SK-N-SH (cell line): Measurements from ENCODE around the gene POMC. TPM values are rescaled to one million over a fixed set of nuclear protein-coding genes. Genes with fewer than 3 reads are reported as not detected.
A peak's percentile ranks its signal among the peaks of the same experiment; 100 is the strongest.

Experiments used
- CTCF ChIA-PET: fragments of 300-600, 350-600 bp; formaldehyde crosslinking; extraction: SDS; loops from one replicate; lab custom pipeline; 2021; lab: Yijun Ruan, JAX
- POLR2A ChIA-PET: fragments of 350-600 bp; sonication (Branson Sonifier 250); formaldehyde crosslinking; extraction: SDS; loops from one replicate; lab custom pipeline; 2020; ENCODE audit warnings: antibody characterized with exemption, inconsistent platforms; lab: Yijun Ruan, JAX
- DNase-seq: peaks from one replicate; pipeline ENCODE4 v3.0.0; 2012
- H2AFZ ChIP-seq: fragments of 200-600 bp; sonication (generic); 2 replicates; pipeline ENCODE4 v1.8.1; 2016; ENCODE audit warnings: antibody characterized with exemption, mild to moderate bottlenecking, low read depth
- H3F3A ChIP-seq: fragments of 200-600 bp; sonication (generic); replicated peaks from 2 replicates; pipeline ENCODE3; 2016; ENCODE audit warnings: antibody characterized with exemption, mild to moderate bottlenecking; ENCODE audit not compliant: insufficient read depth
- H3K27ac ChIP-seq, 2 experiments: fragments of 200-500 bp in 1 of 2; fragments of 200-600 bp in 1 of 2; sonication (Bioruptor generic) in 1 of 2; sonication (generic), shearing (Covaris generic) in 1 of 2; 2 replicates each; pipeline versions ENCODE4 v1.5.1 to v1.6.1; 2014 to 2016; ENCODE audit warnings: low read depth in 2 of 2, inconsistent platforms in 1 of 2, low read length in 1 of 2, mild to moderate bottlenecking in 1 of 2, mixed read lengths in 1 of 2
- H3K27me3 ChIP-seq: fragments of 200-600 bp; sonication (generic), shearing (Covaris generic); 2 replicates; pipeline ENCODE4 v1.6.1; 2016; ENCODE audit warnings: mixed run types; ENCODE audit not compliant: insufficient read depth
- H3K36me3 ChIP-seq, 2 experiments: fragments of 200-500 bp in 1 of 2; fragments of 200-600 bp in 1 of 2; sonication (Bioruptor generic) in 1 of 2; sonication (generic) in 1 of 2; replicated peaks in 1 of 2; 2 replicates each; pipeline versions ENCODE3 to v1.5.1; 2014 to 2016; ENCODE audit warnings: low read length in 1 of 2, mild to moderate bottlenecking in 1 of 2; ENCODE audit not compliant: insufficient read depth in 2 of 2, control insufficient read depth in 1 of 2
- H3K4me1 ChIP-seq, 2 experiments: fragments of 200-500 bp in 1 of 2; fragments of 200-600 bp in 1 of 2; sonication (Bioruptor generic) in 1 of 2; sonication (generic), shearing (Covaris generic) in 1 of 2; 2 replicates each; pipeline versions ENCODE4 v1.5.1 to v1.6.1; 2014 to 2016; ENCODE audit warnings: low read depth in 1 of 2, low read length in 1 of 2, mixed run types in 1 of 2; ENCODE audit not compliant: insufficient read depth in 2 of 2, control insufficient read depth in 1 of 2
- H3K4me2 ChIP-seq: fragments of 200-600 bp; sonication (generic), shearing (Covaris generic); 2 replicates; pipeline ENCODE4 v1.6.1; 2017; ENCODE audit warnings: mixed run types
- H3K4me3 ChIP-seq, 2 experiments: fragments of 200-500 bp in 1 of 2; fragments of 200-600 bp in 1 of 2; sonication (Bioruptor generic) in 1 of 2; sonication (generic), shearing (Covaris generic) in 1 of 2; 2 replicates each; pipeline versions ENCODE4 v1.5.1 to v1.8.1; 2014 to 2016; ENCODE audit warnings: low read depth in 2 of 2, inconsistent platforms in 1 of 2, low read length in 1 of 2, mild to moderate bottlenecking in 1 of 2, mixed read lengths in 1 of 2, moderate library complexity in 1 of 2
- H3K79me2 ChIP-seq: fragments of 200-600 bp; sonication (generic); 2 replicates; pipeline ENCODE4 v1.8.1; 2017; ENCODE audit warnings: mild to moderate bottlenecking; ENCODE audit not compliant: insufficient read depth
- H3K9ac ChIP-seq: fragments of 200-600 bp; sonication (generic); 2 replicates; pipeline ENCODE4 v1.6.1; 2017; ENCODE audit warnings: mixed run types
- H3K9me2 ChIP-seq: fragments of 200-600 bp; sonication (generic); 2 replicates; pipeline ENCODE4 v1.6.1; 2017; ENCODE audit warnings: mixed run types
- H3K9me3 ChIP-seq: fragments of 200-600 bp; sonication (generic); 2 replicates; pipeline ENCODE4 v1.6.1; 2017; ENCODE audit warnings: mixed run types, mild to moderate bottlenecking, moderate library complexity
- H4K20me1 ChIP-seq: fragments of 200-600 bp; sonication (generic); 2 replicates; pipeline ENCODE4 v1.6.1; 2017; ENCODE audit warnings: mild to moderate bottlenecking, mixed run types; ENCODE audit not compliant: insufficient read depth
- ELF1 ChIP-seq: IDR thresholded peaks from 2 replicates; pipeline ENCODE4 v1.4.0; 2012
- EP300 ChIP-seq, 2 experiments: IDR thresholded peaks; 2 replicates each; pipeline versions ENCODE4 v1.4.0 to v1.6.1; 2012; ENCODE audit warnings: borderline replicate concordance in 1 of 2, low read depth in 1 of 2, low read length in 1 of 2
- FOXJ3 ChIP-seq: sonication (generic); formaldehyde crosslinking; IDR thresholded peaks from 2 replicates; pipeline ENCODE4 v1.5.1; 2020; ENCODE audit warnings: mild to moderate bottlenecking, missing genetic modification reagents
- MXI1 ChIP-seq: IDR thresholded peaks from 2 replicates; pipeline ENCODE4 v1.6.1; 2012; ENCODE audit warnings: mild to moderate bottlenecking, low read depth, low read length, improper control_type of control experiment
- NRF1 ChIP-seq: IDR thresholded peaks from 2 replicates; pipeline ENCODE4 v1.6.1; 2012; ENCODE audit warnings: low read depth, mild to moderate bottlenecking, low read length
- RCOR1 ChIP-seq: fragments of 150-350 bp; IDR thresholded peaks from 2 replicates; pipeline ENCODE4 v1.6.1; 2017; ENCODE audit warnings: antibody characterized with exemption, low read length
- RFX5 ChIP-seq: IDR thresholded peaks from 2 replicates; pipeline ENCODE4 v1.6.1; 2012; ENCODE audit warnings: mild to moderate bottlenecking, improper control_type of control experiment, low read length
- SIN3A ChIP-seq: IDR thresholded peaks from 2 replicates; pipeline ENCODE4 v1.6.1; 2012; ENCODE audit warnings: low read depth, mild to moderate bottlenecking, low read length, moderate library complexity, borderline replicate concordance
- TAF1 ChIP-seq: IDR thresholded peaks from 2 replicates; pipeline ENCODE4 v1.6.1; 2012; ENCODE audit warnings: low read depth, mild to moderate bottlenecking, low read length, moderate library complexity, borderline replicate concordance
- TCF12 ChIP-seq: IDR thresholded peaks from 2 replicates; pipeline ENCODE4 v1.4.0; 2012
- YY1 ChIP-seq: IDR thresholded peaks from 2 replicates; pipeline ENCODE4 v1.4.0; 2012; ENCODE audit warnings: low read depth, mild to moderate bottlenecking
- WGBS: methylation state at CpG from one replicate; pipeline ENCODE4 v1.1.6; 2017; ENCODE audit warnings: low lambda C conversion rate; 5-methylcytosine and 5-hydroxymethylcytosine counted together
- polyA plus RNA-seq, 3 experiments: library from polyadenylated mRNA; depleted of rRNA; stranded (reverse); fragments of >200 nt; gene quantifications; 2 replicates each; pipeline ENCODE4 v1.2.3, GENCODE V29; 2012
- TF ChIP-seq, protein P1 (sequence below): fragments of 200-600 bp; sonication (generic); IDR thresholded peaks from 2 replicates; pipeline ENCODE4 v1.6.1; 2017; ENCODE audit warnings: antibody characterized with exemption, mild to moderate bottlenecking, moderate library complexity
- TF ChIP-seq, protein P2 (sequence below): IDR thresholded peaks from 2 replicates; pipeline ENCODE4; 2012

POMC gene
- polyA plus RNA-seq, 1 of the 3 experiments (the other 2 are of a cell fraction) = not detected

DNA sequence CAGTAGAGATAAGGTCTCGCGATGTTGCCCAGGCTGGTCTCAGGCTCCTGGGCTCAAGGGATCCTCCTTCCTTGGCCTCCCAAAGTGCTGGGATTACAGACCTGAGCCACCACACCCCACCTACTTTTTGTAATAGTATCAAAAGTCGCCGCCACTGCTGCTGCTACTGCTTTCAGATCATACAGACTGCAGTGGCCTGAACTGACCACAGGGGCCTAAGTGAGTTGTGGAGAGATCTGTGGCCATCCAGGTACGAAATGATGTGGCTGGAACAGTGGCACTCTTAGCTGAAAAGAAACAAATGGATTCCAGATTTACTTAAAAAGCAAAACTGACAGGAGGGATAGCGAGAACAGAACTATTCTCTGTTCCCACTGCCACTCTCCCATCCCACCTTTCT, 32.9 kb upstream of the POMC start:
- H3K4me3 ChIP-seq = no peak overlapping the region
- H3K9me3 ChIP-seq = no peaks in the 10 kb centered on the region
- no peak overlapping the region for H2AFZ ChIP-seq
- no peaks in the 10 kb centered on the region for H3K79me2 ChIP-seq
- no peaks in the 10 kb centered on the region for H3K9me2 ChIP-seq
- TF ChIP-seq, protein P1, sequence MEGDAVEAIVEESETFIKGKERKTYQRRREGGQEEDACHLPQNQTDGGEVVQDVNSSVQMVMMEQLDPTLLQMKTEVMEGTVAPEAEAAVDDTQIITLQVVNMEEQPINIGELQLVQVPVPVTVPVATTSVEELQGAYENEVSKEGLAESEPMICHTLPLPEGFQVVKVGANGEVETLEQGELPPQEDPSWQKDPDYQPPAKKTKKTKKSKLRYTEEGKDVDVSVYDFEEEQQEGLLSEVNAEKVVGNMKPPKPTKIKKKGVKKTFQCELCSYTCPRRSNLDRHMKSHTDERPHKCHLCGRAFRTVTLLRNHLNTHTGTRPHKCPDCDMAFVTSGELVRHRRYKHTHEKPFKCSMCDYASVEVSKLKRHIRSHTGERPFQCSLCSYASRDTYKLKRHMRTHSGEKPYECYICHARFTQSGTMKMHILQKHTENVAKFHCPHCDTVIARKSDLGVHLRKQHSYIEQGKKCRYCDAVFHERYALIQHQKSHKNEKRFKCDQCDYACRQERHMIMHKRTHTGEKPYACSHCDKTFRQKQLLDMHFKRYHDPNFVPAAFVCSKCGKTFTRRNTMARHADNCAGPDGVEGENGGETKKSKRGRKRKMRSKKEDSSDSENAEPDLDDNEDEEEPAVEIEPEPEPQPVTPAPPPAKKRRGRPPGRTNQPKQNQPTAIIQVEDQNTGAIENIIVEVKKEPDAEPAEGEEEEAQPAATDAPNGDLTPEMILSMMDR = peak; percentile 39
- no peak for TF ChIP-seq TCF12
- TF ChIP-seq ELF1 = no peak
- TF ChIP-seq, all 33 proteins: peak for 1
- Histone ChIP-seq H3K4me2 (no peak overlapping the region), H3K27ac (no peak overlapping the region), H3K27me3 (no peaks in the 10 kb centered on the region), H3F3A (no peaks in the 10 kb centered on the region), H3K9ac (no peak overlapping the region), H3K36me3 (no peaks in the 10 kb centered on the region), H4K20me1 (no peaks in the 10 kb centered on the region), H3K4me1 (peaks cover 0 to 8% of the 10 kb centered on the region in 2 experiments; a peak in 1 of 4 replicates)
- 83% methylated on average over 6 of the region's 6 CpGs for WGBS
- DNase-seq = no peak
- CTCF ChIA-PET = interaction anchor here (1.0 to 1.6 kb wide), 4 partner anchors 11 to 226 kb away, joined by 4 read pairs; no protein-coding TSS in a partner anchor
- POLR2A ChIA-PET = no interaction called here

DNA sequence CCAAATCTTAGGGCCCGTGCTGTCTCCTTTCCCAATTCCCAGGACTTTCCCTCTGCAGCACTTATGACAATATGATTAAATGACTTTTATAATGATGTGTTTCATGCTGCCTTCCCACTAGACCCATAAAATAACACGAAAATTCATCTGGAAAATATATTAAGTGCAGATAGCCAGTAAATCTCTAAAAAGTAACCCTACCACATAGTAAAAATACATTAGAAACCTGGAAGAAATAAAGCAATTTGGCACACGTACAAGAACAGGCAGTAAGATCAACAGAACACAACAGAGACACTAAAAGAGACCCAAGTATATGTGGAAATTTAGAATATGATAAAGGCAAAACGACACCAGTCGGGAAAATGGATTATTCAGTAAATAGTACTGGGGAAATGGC, 30.2 kb upstream of the POMC start:
- 68% methylated on average over 5 of the region's 5 CpGs for WGBS
- Histone ChIP-seq H3K9ac (no peak overlapping the region), H3K27ac (no peak overlapping the region), H3K4me3 (no peak overlapping the region), H3K4me1 (peaks cover 0 to 8% of the 10 kb centered on the region in 2 experiments; a peak in 1 of 4 replicates), H3K9me2 (no peaks in the 10 kb centered on the region), H3K79me2 (no peaks in the 10 kb centered on the region), H3K27me3 (no peaks in the 10 kb centered on the region), H3K36me3 (no peaks in the 10 kb centered on the region), H3K4me2 (no peak overlapping the region), H2AFZ (no peak overlapping the region), H3K9me3 (no peaks in the 10 kb centered on the region), H4K20me1 (no peaks in the 10 kb centered on the region), H3F3A (peaks cover 4% of the 10 kb centered on the region)
- POLR2A ChIA-PET = no interaction called here
- CTCF ChIA-PET = interaction anchor here (1.6 kb wide), 1 partner anchor 30 kb away, joined by 7 read pairs; no protein-coding TSS in a partner anchor
- TF ChIP-seq TAF1 = no peak
- DNase-seq = no peak

DNA sequence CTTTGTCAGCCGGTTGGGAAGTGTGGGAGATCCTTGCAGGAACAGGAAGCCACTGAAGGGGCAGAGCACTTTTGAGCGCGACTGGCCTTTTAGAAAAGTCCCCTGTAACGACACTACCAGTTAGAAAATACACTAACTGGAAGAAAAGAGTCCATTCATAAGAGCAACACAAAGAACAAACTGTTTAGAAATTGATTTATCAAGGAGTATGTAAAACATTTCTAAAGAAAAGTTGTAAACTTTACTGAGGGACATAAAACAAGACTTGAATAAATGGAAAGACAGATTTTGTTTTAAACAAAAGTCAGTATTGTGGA, 29.8 kb upstream of the POMC start:
- ChIA-PET CTCF (interaction anchor here (2.5 to 4.9 kb wide), 8 partner anchors 11 to 222 kb away, joined by 13 to 121 read pairs (median 38); partner anchors contain the start of gene POMC), POLR2A (no interaction called here)
- Histone ChIP-seq H3K4me1 (peaks cover 0 to 8% of the 10 kb centered on the region in 2 experiments; a peak in 1 of 4 replicates), H3F3A (peaks cover 4% of the 10 kb centered on the region), H3K9ac (no peak overlapping the region), H3K27ac (no peak overlapping the region), H3K4me3 (no peak overlapping the region), H3K4me2 (no peak overlapping the region), H4K20me1 (no peaks in the 10 kb centered on the region), H3K79me2 (no peaks in the 10 kb centered on the region), H3K9me3 (no peaks in the 10 kb centered on the region), H2AFZ (peak overlapping the region; percentile 20; the same call in 1 of the 2 replicates), H3K27me3 (no peaks in the 10 kb centered on the region), H3K9me2 (no peaks in the 10 kb centered on the region), H3K36me3 (no peaks in the 10 kb centered on the region)
- 87% methylated on average over 4 of the region's 4 CpGs for WGBS
- TF ChIP-seq TCF12 (no peak), SIN3A (no peak), RFX5 (no peak), YY1 (no peak), EP300 (IDR thresholded peaks at IDR 0.05; ENCODE audit: borderline replicate concordance in 1 of 2, low read depth in 1 of 2, low read length in 1 of 2) (no peak), TAF1 (no peak), NRF1 (no peak), RCOR1 (no peak), FOXJ3 (CRISPR knock-in tag) (no peak), MXI1 (no peak), ELF1 (no peak)
- TF ChIP-seq, protein P2, sequence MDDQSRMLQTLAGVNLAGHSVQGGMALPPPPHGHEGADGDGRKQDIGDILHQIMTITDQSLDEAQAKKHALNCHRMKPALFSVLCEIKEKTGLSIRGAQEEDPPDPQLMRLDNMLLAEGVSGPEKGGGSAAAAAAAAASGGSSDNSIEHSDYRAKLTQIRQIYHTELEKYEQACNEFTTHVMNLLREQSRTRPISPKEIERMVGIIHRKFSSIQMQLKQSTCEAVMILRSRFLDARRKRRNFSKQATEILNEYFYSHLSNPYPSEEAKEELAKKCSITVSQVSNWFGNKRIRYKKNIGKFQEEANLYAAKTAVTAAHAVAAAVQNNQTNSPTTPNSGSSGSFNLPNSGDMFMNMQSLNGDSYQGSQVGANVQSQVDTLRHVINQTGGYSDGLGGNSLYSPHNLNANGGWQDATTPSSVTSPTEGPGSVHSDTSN = no peak
- TF ChIP-seq, protein P1 = no peak
- no peak for DNase-seq
